GM12878 (cell line): Measurements from ENCODE around the gene CLIC3. TPM values are rescaled to one million over a fixed set of nuclear protein-coding genes. Genes with fewer than 3 reads are reported as not detected.

ENCODE experiments used
- ATAC-seq: fragments of 200-7000 bp; cut with Tn5 transposase; 3 replicates; pipeline ENCODE4 v1.9.1; 2020; ENCODE audit warnings: mild to moderate bottlenecking, moderate library complexity
- BruUV-seq: library from RNA; stranded (reverse); fragments of 400-500 nt; replicated peaks from 2 replicates; lab custom pipeline; 2021; lab: Mats Ljungman, UMichigan
- CTCF ChIA-PET: fragments of 300-600 bp; sonication (Branson Sonifier 250); formaldehyde crosslinking; extraction: SDS; loops from one replicate; lab custom pipeline; 2021; ENCODE audit warnings: inconsistent platforms; lab: Yijun Ruan, JAX
- POLR2A ChIA-PET: fragments of 350-600 bp; formaldehyde crosslinking; extraction: SDS; loops from one replicate; lab custom pipeline; 2021; ENCODE audit warnings: inconsistent platforms; lab: Charles Lee
- RAD21 ChIA-PET: fragments of 300-600 bp; sonication (Branson Sonifier 250); formaldehyde crosslinking; loops from one replicate; lab custom pipeline; 2023; ENCODE audit warnings: antibody characterized with exemption; ENCODE audit not compliant: unreplicated experiment; lab: Charles Lee
- SMC1A ChIA-PET: fragments of 300-600 bp; sonication (Branson Sonifier 250); formaldehyde crosslinking; loops from one replicate; lab custom pipeline; 2023; ENCODE audit not compliant: unreplicated experiment, uncharacterized antibody; lab: Charles Lee
- DNase-seq: peaks from one replicate; pipeline ENCODE4 v3.0.0-alpha.2; 2011; ENCODE audit warnings: low read depth, low spot score
- FAIRE-seq: peaks from 3 replicates; lab custom pipeline; 2011; peaks lifted over from hg19 to GRCh38; lab: Jason Lieb, UNC
- H2AFZ ChIP-seq: 2 replicates; pipeline ENCODE4 v1.6.0; 2011; ENCODE audit warnings: low read depth, low read length, control low read depth; ENCODE audit not compliant: control insufficient read depth
- H3K27ac ChIP-seq: 2 replicates; pipeline ENCODE4 v1.5.1; 2011; ENCODE audit warnings: control low read depth; ENCODE audit not compliant: control insufficient read depth, insufficient read depth
- H3K27me3 ChIP-seq, 2 experiments: replicated peaks in 1 of 2; 2 replicates each; pipeline versions ENCODE4 v1.6.0 to v1.6.1; 2011; ENCODE audit warnings: low read length in 1 of 2; ENCODE audit not compliant: control insufficient read depth in 2 of 2, insufficient read depth in 2 of 2
- H3K36me3 ChIP-seq, 2 experiments: 2 replicates each; pipeline ENCODE4 v1.5.1; 2011; ENCODE audit warnings: low read length in 1 of 2; ENCODE audit not compliant: control insufficient read depth in 2 of 2, insufficient read depth in 2 of 2
- H3K4me1 ChIP-seq: 2 replicates; pipeline ENCODE4 v1.6.1; 2011; ENCODE audit warnings: mild to moderate bottlenecking, low read length, moderate library complexity, mixed read lengths; ENCODE audit not compliant: control insufficient read depth, insufficient read depth
- H3K4me2 ChIP-seq: 2 replicates; pipeline ENCODE4 v1.6.0; 2011; ENCODE audit warnings: control low read depth; ENCODE audit not compliant: control insufficient read depth, insufficient read depth
- H3K4me3 ChIP-seq: fragments of 200-600 bp; sonication (generic); 2 replicates; pipeline ENCODE4 v1.5.1; 2016
- H3K79me2 ChIP-seq: 2 replicates; pipeline ENCODE4 v1.6.0; 2011; ENCODE audit warnings: low read length; ENCODE audit not compliant: control insufficient read depth, insufficient read depth
- H3K9ac ChIP-seq: 2 replicates; pipeline ENCODE4 v1.8.0; 2011; ENCODE audit warnings: low read length, control low read depth, mixed read lengths; ENCODE audit not compliant: control insufficient read depth, insufficient read depth
- H3K9me3 ChIP-seq: replicated peaks from 3 replicates; pipeline ENCODE4 v1.5.1; 2011; ENCODE audit warnings: mild to moderate bottlenecking, low read length; ENCODE audit not compliant: control insufficient read depth, insufficient read depth
- H4K20me1 ChIP-seq: 2 replicates; pipeline ENCODE4 v1.6.0; 2011; ENCODE audit not compliant: control insufficient read depth, insufficient read depth
- BHLHE40 ChIP-seq, 2 experiments: fragments of 450-650 bp in 1 of 2; IDR thresholded peaks; 2 replicates each; pipeline ENCODE4 v1.6.1; 2011 to 2017; ENCODE audit warnings: low read depth in 2 of 2, borderline replicate concordance in 1 of 2, improper control_type of control experiment in 1 of 2, low read length in 1 of 2, mild to moderate bottlenecking in 1 of 2
- CBFB ChIP-seq: IDR thresholded peaks from 2 replicates; pipeline ENCODE4 v1.6.1; 2016; ENCODE audit warnings: antibody characterized with exemption, low read depth
- CREB1 ChIP-seq: IDR thresholded peaks from 2 replicates; pipeline ENCODE4 v1.6.1; 2012; ENCODE audit warnings: low read depth, mild to moderate bottlenecking, inconsistent platforms
- NFYB ChIP-seq: IDR thresholded peaks from 2 replicates; pipeline ENCODE4 v1.6.1; 2011; ENCODE audit warnings: low read depth, mild to moderate bottlenecking, low read length, improper control_type of control experiment, moderate library complexity; ENCODE audit not compliant: insufficient read depth
- NR2C2 ChIP-seq: IDR thresholded peaks from 2 replicates; pipeline ENCODE4 v1.6.1; 2011; ENCODE audit warnings: borderline replicate concordance, low read depth; ENCODE audit not compliant: control insufficient read depth, insufficient read length
- PAX8 ChIP-seq: fragments of 450-650 bp; IDR thresholded peaks from 2 replicates; pipeline ENCODE4 v1.6.1; 2017; ENCODE audit warnings: mild to moderate bottlenecking, moderate library complexity
- RBBP5 ChIP-seq: fragments of 200-600 bp; sonication (generic); conservative IDR thresholded peaks from 2 replicates; pipeline ENCODE4 v1.6.1; 2016
- SREBF1 ChIP-seq: IDR thresholded peaks from 2 replicates; pipeline ENCODE4 v1.6.1; 2012; ENCODE audit warnings: mild to moderate bottlenecking, low read length
- STAT1 ChIP-seq: fragments of 450-650 bp; conservative IDR thresholded peaks from 2 replicates; pipeline ENCODE4 v1.6.1; 2014; ENCODE audit warnings: antibody characterized with exemption, mild to moderate bottlenecking
- YY1 ChIP-seq: IDR thresholded peaks from 2 replicates; pipeline ENCODE4 v1.6.1; 2011; ENCODE audit warnings: low read depth, mild to moderate bottlenecking, low read length
- ZNF24 ChIP-seq: fragments of 450-650 bp; IDR thresholded peaks from 2 replicates; pipeline ENCODE4 v1.6.1; 2017; ENCODE audit warnings: antibody characterized with exemption, mild to moderate bottlenecking
- ZNF384 ChIP-seq: IDR thresholded peaks from 2 replicates; pipeline ENCODE4 v1.6.1; 2012; ENCODE audit warnings: low read depth, mild to moderate bottlenecking, low read length, improper control_type of control experiment, borderline replicate concordance
- WGBS: methylation state at CpG from one replicate; pipeline ENCODE4 v1.1.6; 2016; ENCODE audit warnings: low lambda C conversion rate; ENCODE audit not compliant: insufficient replicate concordance, insufficient coverage; ENCODE audit errors: missing lambda C conversion rate; 5-methylcytosine and 5-hydroxymethylcytosine counted together
- in situ Hi-C: fragments of 300-500 bp; cut with MboI; formaldehyde crosslinking; loops from 9 replicates; pipeline ENCODE4 v1.14.3; 2018; ENCODE audit warnings: mixed read lengths
- intact Hi-C: fragments of 100-400 bp; cut with micrococcal nuclease; formaldehyde crosslinking; loops from one replicate; pipeline ENCODE4 v1.14.2; 2022; ENCODE audit not compliant: unreplicated experiment
- polyA plus RNA-seq, 11 experiments: library from polyadenylated mRNA; depleted of rRNA in 4 of 11; unstranded in 6 of 11; stranded (reverse) in 5 of 11; fragments of >200 nt; fragmentation: Nextera tagmentation in 4 of 11; fragmentation: Illumina TruSeq in 1 of 11; extraction: Ambion mirVana in 4 of 11; extraction: Trizol in 1 of 11; gene quantifications; 1 replicate in 1 of 11; 2 replicates in 10 of 11; pipeline versions ENCODE4 v1.2.1 to v1.2.3, GENCODE V29; 2011 to 2016; ENCODE audit warnings: inconsistent platforms in 2 of 11, missing spikeins in 2 of 11, low read depth in 1 of 11
- total RNA-seq, 4 experiments: library from RNA; depleted of rRNA in 3 of 4; stranded (reverse); fragments of >200 nt in 3 of 4; fragmentation: Illumina TruSeq in 1 of 4; extraction: Trizol in 1 of 4; gene quantifications; 2 replicates each; pipeline versions ENCODE4 v1.2.1 to v1.2.3, GENCODE V29; 2013 to 2021
- TF ChIP-seq, protein P1 (sequence below): fragments of 450-650 bp; IDR thresholded peaks from 2 replicates; pipeline ENCODE4 v1.6.1; 2017; ENCODE audit warnings: antibody characterized with exemption, mild to moderate bottlenecking, moderate library complexity
- TF ChIP-seq, protein P2 (sequence below): fragments of 450-650 bp; IDR thresholded peaks from 2 replicates; pipeline ENCODE4 v1.6.1; 2017; ENCODE audit warnings: mild to moderate bottlenecking
- TF ChIP-seq, protein P3 (sequence below): fragments of 450-650 bp; IDR thresholded peaks from 2 replicates; pipeline ENCODE4 v1.6.1; 2017; ENCODE audit warnings: mild to moderate bottlenecking, moderate library complexity

Gene CLIC3
- total and polyA plus RNA-seq, 10 of the 15 experiments (the other 5 are each of a cell fraction or from before 2014, with no cell fraction given), result 0.31 TPM; not detected in 9

DNA sequence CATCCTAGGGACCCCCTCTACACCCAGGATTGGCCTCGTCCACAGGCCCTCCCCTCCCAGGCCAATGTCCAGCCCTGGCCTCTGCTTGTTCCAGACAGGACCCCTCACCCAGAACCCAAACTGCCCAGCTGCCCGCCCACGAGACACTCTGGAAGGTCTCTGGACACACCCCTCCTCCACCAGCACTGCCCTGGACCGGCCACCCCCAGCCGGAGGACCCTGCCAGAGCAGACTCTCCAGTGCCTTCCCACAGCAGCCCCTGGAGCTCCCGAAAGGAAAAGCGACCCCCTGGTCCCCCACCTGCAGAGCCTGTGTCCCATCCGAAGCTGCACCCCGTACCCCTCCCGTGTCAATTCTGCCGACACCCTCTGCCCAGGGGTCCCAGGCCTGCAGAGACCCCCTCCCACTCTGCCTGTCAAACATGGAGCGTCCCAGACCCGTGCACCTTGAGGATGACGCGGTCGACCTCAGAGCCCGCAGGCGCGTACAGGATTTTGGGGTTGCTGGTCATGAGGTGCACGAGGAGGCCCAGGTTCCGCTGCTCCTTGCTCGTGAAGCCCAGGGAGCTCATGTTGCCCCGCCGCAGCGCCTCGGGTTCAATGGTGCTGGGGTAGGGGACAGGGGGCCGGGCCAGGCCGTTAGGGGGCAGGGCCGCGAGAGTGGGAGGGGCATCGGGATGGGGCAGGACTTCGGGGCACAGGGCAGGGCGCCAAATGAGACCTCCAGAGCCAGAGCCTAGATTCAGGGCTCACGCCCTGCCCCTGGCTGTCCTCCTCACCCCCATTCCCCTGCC lies 23.7 kb upstream of the CLIC3 start:
- H4K20me1 ChIP-seq, result no peaks in the 10 kb centered on the region
- H3K27me3 ChIP-seq, result no peaks in the 10 kb centered on the region
- FAIRE-seq, result no peak
- intact Hi-C loops (no loop called here), in situ Hi-C loops (no loop called here)
- H3K36me3 ChIP-seq, result no peaks in the 10 kb centered on the region
- BruUV-seq, result no TSS peak
- no peak overlapping the region for H2AFZ ChIP-seq
- no peak for ATAC-seq
- H3K4me2 ChIP-seq, result no peak overlapping the region
- RAD21 ChIA-PET, result no interaction called here
- no peaks in the 10 kb centered on the region; the same call in 2 of the 3 replicates for H3K9me3 ChIP-seq
- WGBS, result 74% methylated on average over 27 of the region's 34 CpGs
- H3K27ac ChIP-seq, result no peak overlapping the region
- H3K4me1 ChIP-seq, result no peaks in the 10 kb centered on the region
- H3K4me3 ChIP-seq, result no peak overlapping the region
- H3K9ac ChIP-seq, result no peak overlapping the region
- CTCF ChIA-PET, result interaction anchor here (0.6 to 1.5 kb wide), 4 partner anchors 15 to 211 kb away, joined by 3 to 7 read pairs (median 4); no protein-coding TSS in a partner anchor
- no peak for DNase-seq
- POLR2A ChIA-PET, result interaction anchor here (0.6 to 1.3 kb wide), 2 partner anchors 10 to 27 kb away, joined by 3 to 4 read pairs; no protein-coding TSS in a partner anchor
- no peaks in the 10 kb centered on the region for H3K79me2 ChIP-seq
- SMC1A ChIA-PET, result no interaction called here
- no peak for TF ChIP-seq STAT1
- TF ChIP-seq CBFB, result no peak
- TF ChIP-seq ZNF384, result no peak
- no peak for TF ChIP-seq NFYB
- no peak for TF ChIP-seq PAX8
- TF ChIP-seq SREBF1, result no peak
- TF ChIP-seq, protein P1, sequence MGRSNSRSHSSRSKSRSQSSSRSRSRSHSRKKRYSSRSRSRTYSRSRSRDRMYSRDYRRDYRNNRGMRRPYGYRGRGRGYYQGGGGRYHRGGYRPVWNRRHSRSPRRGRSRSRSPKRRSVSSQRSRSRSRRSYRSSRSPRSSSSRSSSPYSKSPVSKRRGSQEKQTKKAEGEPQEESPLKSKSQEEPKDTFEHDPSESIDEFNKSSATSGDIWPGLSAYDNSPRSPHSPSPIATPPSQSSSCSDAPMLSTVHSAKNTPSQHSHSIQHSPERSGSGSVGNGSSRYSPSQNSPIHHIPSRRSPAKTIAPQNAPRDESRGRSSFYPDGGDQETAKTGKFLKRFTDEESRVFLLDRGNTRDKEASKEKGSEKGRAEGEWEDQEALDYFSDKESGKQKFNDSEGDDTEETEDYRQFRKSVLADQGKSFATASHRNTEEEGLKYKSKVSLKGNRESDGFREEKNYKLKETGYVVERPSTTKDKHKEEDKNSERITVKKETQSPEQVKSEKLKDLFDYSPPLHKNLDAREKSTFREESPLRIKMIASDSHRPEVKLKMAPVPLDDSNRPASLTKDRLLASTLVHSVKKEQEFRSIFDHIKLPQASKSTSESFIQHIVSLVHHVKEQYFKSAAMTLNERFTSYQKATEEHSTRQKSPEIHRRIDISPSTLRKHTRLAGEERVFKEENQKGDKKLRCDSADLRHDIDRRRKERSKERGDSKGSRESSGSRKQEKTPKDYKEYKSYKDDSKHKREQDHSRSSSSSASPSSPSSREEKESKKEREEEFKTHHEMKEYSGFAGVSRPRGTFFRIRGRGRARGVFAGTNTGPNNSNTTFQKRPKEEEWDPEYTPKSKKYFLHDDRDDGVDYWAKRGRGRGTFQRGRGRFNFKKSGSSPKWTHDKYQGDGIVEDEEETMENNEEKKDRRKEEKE, result no peak
- TF ChIP-seq, protein P2, sequence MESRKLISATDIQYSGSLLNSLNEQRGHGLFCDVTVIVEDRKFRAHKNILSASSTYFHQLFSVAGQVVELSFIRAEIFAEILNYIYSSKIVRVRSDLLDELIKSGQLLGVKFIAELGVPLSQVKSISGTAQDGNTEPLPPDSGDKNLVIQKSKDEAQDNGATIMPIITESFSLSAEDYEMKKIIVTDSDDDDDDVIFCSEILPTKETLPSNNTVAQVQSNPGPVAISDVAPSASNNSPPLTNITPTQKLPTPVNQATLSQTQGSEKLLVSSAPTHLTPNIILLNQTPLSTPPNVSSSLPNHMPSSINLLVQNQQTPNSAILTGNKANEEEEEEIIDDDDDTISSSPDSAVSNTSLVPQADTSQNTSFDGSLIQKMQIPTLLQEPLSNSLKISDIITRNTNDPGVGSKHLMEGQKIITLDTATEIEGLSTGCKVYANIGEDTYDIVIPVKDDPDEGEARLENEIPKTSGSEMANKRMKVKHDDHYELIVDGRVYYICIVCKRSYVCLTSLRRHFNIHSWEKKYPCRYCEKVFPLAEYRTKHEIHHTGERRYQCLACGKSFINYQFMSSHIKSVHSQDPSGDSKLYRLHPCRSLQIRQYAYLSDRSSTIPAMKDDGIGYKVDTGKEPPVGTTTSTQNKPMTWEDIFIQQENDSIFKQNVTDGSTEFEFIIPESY, result no peak
- no peak for TF ChIP-seq YY1
- TF ChIP-seq ZNF24, result no peak
- TF ChIP-seq, protein P3, sequence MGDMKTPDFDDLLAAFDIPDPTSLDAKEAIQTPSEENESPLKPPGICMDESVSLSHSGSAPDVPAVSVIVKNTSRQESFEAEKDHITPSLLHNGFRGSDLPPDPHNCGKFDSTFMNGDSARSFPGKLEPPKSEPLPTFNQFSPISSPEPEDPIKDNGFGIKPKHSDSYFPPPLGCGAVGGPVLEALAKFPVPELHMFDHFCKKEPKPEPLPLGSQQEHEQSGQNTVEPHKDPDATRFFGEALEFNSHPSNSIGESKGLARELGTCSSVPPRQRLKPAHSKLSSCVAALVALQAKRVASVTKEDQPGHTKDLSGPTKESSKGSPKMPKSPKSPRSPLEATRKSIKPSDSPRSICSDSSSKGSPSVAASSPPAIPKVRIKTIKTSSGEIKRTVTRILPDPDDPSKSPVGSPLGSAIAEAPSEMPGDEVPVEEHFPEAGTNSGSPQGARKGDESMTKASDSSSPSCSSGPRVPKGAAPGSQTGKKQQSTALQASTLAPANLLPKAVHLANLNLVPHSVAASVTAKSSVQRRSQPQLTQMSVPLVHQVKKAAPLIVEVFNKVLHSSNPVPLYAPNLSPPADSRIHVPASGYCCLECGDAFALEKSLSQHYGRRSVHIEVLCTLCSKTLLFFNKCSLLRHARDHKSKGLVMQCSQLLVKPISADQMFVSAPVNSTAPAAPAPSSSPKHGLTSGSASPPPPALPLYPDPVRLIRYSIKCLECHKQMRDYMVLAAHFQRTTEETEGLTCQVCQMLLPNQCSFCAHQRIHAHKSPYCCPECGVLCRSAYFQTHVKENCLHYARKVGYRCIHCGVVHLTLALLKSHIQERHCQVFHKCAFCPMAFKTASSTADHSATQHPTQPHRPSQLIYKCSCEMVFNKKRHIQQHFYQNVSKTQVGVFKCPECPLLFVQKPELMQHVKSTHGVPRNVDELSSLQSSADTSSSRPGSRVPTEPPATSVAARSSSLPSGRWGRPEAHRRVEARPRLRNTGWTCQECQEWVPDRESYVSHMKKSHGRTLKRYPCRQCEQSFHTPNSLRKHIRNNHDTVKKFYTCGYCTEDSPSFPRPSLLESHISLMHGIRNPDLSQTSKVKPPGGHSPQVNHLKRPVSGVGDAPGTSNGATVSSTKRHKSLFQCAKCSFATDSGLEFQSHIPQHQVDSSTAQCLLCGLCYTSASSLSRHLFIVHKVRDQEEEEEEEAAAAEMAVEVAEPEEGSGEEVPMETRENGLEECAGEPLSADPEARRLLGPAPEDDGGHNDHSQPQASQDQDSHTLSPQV, result no peak
- no peak for TF ChIP-seq RBBP5
- no peak for TF ChIP-seq NR2C2
- no peak for TF ChIP-seq BHLHE40 (IDR thresholded peaks at IDR 0.05; ENCODE audit: borderline replicate concordance in 1 of 2, low read depth in 2 of 2, low read length in 1 of 2)
- TF ChIP-seq CREB1, result no peak
